HEK293T (cell line): ENCODE data around the gene VDAC1.

Experiments
- BHLHE40 ChIP-seq: fragments of 450-650 bp; IDR thresholded peaks from 2 replicates; pipeline ENCODE4 v1.6.1; 2016; ENCODE audit warnings: mild to moderate bottlenecking, moderate library complexity, borderline replicate concordance
- L3MBTL2 ChIP-seq: fragments of 450-650 bp; conservative IDR thresholded peaks from 2 replicates; pipeline ENCODE4 v1.6.1; 2016; ENCODE audit warnings: mild to moderate bottlenecking

DNA sequence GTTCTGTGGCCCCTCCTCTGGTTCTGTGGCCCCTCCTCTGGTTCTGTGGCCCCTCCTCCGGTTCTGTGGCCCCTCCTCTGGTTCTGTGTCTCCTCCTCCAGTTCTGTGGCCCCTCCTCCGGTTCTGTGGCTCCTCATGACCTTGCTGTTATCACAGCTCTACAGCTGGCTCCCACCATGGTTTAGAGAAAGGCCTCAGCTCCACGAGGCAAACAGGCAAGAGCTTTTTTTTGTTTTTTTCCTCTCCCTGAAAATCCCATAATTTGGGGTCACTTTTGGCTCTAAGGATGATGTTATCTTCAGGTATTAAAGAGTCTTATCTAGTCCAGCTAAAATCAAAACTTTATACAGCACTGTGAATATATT, 68.1 kb downstream of the VDAC1 start:
- no peak for TF ChIP-seq BHLHE40
- no peak for TF ChIP-seq L3MBTL2
